Measurements from ENCODE around the gene CORIN.
"Not testable (repeated sequence)": the region's sequence is repeated elsewhere in the genome, so short reads cannot be mapped to it uniquely, and the experiment has no call there.

The CORIN gene

DNA sequence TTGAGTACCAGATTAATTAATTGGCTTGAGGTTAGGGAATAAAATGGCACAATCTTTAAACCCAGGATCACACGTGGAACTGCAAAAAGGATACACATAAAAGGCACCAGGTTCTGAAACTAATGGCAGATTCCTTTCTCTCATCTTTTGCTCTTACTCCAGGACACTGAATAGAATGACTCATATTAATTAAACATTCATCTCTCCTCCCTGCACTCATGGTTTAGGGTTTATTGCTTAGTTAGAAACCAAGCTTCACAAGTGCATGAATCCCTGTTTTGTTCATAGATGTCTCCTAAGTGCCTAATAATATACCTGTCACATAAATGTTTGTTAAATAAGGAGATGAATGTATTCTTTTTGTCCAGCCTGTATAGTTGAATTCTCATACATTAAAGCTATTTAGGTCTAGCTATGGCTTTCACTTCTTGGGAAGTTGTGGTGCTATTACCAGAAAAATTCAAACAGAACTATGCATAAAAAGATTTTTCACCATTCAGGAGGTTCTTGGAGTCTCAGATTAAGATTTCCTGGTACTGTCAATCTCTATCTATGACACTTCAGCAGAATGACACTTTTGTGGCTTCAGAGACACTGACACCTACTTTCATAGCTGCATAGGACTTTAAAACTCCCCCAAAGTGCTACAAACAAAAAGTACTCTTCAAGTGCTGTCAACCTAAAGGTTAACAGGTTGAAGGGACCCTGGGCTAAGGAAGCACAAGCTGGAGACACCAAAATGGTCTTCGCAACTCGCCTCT, 7.4 kb downstream of the CORIN start:
- DNase-seq, result no peak

DNA sequence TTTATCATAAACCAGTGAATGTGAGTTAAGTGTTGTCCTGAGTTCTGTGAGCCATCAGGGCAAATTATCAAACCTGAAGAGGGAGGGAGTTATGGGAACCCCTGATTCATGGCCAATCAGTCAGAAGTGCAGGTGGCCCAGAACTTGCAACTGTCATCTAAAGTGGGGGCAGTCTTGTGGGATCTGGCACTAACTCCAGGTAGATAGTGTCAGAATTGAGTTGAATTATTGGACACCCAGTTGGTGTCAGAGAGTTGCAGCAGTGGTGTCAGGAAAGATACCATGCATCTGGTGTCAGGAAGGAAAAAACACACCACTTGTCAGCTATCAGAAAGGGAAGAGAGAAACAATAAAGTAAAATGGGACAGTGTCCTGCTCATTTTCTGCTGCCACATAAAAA, 8.4 kb downstream of the CORIN start:
- no peak for DNase-seq

DNA sequence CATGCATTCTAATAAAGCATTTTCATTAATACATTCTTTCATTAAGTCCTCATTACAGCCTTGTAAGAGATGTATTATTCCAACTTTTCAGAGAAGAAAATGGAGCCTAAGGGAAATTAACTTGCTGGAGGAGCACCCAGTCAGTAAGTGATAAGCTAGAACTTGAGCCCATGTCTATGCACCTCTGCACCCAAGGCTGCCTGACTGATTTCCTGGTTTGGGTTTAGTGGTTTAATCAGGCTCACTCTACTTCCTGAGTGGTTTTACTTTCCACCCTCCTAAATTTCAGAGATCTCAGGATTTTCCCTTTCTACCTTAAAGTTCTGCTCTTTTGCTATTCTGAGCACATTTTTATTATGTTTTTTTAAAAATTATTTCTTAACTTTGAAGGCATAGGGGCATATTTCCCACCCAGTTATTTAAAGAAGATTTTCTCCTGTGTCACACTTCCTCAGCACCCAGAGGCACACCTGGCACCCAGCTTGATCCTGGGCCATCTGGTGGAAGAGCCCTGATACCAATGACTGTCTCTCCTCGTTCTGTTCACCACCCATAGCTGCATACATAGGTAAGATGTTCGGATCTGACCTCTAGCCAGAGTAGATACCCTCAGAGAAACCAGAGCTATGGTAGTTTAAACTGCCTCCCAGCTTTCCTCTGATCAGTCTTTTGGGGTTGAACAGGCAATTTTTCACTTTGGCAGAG, 10.4 kb downstream of the CORIN start:
- DNase-seq, result no peak

DNA sequence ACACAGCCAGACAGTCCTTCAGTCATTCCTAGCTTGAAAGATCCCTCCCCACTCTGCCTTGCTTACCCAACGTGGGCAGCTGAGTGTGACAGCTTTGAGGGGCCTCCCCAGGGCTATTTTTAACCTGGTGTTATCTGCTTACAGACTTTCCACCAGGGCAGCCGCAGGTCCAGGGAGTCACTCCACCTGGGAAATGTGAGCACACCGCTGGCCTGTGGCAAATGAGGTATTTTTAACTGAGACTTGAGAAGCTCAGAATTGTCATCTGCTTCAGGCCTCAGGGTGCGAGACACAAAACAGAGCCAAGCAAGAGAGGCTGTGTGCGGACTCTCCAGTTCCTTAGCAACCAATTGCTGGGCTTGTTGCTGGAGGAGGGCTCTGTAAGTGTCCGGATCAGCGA, 13.0 kb downstream of the CORIN start:
- no peak for DNase-seq

DNA sequence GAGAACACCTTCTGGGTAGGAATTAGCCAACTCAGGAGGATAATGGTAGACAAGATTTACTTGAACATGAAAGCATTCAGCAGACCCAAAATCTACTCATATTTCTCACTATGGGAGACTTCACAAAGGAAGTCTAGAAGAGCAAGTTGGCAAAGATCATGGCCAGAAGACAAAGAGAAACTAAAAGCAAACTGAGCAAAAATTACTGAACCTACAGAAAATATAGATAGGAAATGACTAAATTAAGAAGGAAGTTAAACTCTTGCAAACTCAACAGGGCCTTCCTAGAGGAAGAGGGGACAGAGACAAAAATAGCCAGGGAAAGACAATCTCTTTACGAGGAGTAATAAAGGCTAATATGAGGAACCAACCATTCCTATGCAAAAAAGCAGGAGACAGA, 18.7 kb downstream of the CORIN start:
- DNase-seq, result no peak

DNA sequence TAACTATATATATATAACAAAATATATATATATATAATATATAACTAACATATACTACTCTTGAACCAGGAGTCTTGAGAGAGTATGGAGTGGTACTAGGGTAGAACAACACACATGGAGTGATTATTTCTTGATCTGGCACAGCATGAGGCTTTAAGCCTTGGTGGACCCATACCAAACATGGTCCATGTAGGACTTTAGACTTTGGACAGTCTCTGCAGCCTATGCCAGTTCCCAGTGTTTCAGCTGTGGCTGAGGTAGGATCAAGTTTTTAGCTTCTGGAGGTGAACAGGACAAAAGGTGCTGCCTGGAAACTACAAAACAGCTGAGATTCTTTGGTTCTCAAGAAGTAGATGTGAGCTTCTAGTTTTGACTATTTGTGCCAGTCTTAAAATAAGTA, 20.6 kb downstream of the CORIN start:
- no peak for DNase-seq

DNA sequence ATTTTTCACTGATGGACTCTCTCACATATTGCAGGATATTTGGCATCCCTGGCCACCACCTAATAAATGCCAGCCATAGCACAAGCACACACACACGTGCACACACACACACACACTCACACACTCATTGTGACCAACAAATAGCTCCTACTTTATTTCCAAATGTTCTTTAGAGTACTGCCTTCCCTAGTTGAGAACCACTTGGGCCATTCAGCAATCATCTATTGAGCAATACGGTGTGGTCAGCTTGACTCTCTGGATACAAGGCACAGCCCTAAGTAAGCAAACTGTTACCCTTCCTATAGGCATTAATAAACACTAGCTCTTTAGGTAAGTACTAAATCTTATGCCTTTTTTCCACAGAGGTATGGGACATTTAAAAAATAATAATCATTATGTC, 21.1 kb downstream of the CORIN start:
- no peak for DNase-seq

DNA sequence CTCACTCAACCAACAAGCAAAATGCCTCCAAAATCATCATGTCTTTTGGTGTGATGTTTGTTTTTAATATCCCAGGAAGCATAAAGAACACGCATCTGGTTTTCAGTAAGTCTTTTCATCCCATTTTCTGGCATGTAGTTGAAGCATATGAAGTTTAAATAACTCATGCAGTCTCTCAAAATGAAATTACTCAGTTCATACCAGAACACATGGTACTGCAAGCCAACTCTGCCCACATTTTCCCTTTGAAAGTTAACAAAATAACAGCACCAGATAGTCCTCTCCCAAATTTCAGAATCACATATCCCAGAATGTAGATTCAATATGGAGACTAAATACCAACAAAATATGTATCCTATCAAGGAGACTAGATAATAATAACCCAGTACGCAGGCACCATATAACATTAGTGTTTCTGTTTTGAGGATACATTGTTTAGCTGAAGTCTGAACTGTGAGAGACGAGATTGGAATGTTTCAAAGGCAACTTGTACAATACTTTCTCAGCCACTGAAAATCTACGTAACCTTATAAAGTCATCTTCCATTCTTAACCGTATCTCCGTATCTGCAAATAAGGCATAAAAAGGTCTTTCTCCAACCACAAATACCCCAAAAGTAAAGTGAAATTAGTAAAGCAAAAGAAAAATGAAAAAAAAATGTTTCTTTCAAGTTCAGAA, 23.1 kb downstream of the CORIN start:
- no peak for DNase-seq

DNA sequence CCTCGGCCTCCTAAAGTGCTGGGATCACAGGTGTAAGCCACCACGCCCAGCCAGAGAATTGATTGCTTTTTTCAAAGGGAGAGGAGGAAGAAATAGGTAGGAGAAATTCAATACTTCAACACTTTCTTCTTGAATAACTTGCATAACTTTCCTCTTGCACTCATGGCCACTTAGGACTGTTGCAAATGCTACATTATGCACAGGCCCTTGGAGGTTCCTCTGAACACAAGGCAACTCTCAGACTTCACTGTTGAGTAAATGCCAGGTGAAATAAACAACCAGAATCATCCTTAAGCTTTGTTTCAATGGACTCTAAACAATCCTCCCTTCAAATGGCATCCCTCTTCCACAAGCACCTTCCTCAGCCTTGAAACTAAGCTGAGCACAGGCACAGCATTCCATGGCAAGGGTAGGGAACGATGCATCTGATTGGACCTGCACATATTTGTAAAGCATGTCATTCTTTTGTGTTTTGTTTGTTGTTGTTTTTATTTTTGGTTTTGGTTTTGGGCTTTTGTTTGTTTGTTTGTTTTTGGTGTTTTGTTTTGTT, 28.1 kb downstream of the CORIN start:
- no peak for DNase-seq

DNA sequence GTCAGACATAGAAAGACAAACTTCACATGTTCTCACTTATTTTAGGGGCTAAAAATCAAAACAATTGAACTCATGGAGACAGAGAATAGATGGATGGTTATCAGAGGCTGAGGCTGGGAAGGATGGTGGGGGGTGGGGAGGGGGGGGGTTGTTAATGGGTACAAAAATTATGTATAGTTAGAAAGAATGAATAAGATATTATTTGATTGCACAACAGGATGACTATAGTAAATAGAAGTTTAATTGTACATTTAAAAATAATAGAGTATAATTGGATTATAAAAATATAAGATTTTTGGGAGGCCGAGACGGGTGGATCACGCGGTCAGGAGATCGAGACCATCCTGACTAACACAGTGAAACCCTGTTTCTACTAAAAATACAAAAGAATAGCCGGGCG, 33.3 kb downstream of the CORIN start:
- no peak for DNase-seq

DNA sequence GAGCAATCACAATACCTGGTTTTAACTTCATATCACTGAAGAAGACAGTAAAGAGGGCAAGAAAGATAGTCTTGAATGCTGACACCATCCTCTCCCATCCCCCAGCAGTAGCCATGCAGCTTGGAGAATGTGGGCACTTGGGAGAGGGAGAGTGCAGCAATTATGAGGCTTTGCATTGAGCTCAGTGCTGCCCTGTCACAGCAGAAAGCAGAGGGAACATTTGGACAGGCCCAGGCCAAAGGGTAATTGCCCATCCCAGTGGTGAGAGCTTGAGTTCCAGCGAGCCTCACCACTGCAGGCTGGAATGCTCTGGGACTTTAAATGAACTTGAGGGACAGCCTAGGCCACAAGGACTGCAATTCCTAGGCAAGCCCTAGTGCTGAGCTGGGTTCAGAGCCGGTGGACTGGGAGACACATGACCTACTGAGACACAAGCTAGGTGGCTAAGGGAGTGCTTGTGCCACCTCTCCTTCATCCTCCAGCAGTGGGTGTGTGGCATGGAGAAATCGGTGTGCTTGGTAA, 36.3 kb downstream of the CORIN start:
- DNase-seq, result no peak

DNA sequence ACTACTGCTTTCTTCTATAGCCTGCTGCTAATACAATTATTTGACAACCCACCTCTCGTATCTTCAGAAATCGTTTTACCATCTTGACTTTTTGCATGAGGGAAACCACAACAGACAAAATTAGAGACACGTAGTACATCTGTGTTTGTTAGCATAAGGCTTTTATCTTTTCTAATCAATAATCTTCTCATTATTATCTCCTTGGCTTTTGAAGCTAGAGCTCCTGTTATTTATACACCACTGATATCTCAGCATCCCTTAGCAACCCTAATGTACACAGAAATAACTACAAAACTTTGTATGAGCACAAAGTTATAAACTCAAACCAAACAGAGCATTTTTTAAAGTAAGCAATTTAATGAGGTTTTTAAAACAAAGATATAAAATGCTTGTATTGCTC, 39.7 kb downstream of the CORIN start:
- no peak for DNase-seq

DNA sequence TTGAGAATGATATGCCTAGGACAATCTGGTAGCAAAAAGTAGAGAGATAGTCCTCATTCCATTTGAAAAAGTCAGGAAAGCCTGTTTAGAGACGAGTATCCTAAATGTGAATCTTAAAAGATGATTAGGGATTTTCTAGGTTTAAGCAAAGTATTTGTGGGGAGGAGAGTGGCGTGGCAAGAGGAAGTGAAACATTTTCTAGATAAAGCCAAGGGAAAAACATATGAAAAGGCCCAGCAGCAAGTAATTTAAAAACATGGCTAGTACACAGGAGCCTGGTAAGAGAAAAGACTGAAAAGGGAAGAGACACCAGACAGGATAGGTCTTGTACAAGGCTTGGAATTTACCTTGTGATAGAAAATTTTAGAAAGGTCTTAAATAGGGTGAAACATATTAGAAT, 45.9 kb downstream of the CORIN start:
- DNase-seq, result no peak

DNA sequence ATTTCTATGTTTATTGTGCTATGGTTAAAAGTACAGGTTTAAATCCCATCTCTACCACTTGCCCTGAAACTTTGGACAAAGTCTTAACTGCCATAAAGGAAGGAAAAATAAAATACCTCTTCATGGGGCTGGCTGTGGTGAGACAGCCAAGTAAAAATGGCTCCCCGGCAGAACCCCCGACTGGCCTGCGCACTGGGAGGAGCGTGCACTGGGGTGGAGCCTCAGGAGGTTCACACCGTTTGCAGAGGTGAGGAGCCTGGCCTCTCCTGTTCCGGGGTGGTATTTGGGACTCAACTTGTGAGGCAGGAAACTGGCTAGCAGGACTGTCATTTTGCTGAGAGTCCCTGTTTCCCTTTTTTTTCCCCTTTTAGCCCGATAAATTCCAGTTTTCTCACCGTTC, 47.8 kb downstream of the CORIN start:
- DNase-seq, result no peak

DNA sequence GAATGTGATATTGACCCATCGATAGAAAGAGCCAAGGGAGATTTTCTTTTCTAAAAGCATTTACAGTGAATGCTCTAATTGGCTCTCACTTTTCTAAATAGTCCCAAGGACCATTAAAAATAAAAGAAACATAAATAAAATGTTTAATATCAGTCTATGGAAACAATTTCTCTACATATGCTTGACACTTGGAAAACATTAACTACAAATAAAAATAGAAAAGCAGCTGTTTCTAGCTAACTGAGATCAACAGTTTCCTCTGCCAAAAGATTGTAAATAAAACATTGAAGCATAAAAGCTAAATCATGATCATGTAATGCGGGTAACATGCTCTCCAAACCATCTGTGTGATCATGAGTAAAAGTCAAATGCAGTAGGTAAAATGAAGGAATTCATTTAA, 49.7 kb downstream of the CORIN start:
- no peak for DNase-seq

DNA sequence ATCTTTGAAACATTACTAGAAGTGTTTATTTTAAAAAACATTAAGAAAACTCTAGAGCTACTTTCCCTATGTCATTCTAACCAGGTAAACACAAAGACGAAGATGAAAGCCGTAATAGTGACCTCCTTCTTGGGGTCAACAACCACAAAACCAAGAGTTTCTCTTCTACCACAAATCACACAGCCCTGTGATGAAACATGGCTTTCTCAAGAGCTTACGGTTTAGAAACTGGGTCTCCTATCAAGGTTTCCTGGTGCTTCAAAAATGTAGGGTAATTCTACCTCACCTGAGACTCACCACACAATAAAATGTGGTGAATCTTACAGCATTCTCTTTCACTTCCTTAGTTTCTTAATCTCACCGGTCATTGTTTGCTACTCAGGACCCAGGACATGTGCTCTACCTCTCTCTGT, 50.9 kb downstream of the CORIN start:
- no peak for DNase-seq

DNA sequence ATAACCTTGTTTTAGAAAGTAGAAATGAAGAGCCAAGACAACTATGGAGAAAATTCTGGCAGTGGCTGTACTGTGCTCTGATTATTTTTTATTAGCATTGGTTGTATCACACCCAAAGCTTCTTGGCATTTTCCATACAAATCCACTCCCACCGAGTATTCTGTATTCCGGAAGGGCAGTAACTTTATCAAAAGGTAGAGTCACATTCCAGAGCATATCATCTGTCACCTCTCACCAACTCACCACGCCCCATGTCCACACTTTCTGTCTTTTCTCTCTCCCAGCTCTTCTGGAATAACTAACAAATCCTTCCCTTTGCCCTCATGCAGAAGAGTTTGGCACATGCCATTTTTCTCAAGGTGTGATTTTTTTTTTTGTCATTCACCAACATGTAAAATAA, 52.7 kb downstream of the CORIN start:
- no peak for DNase-seq

DNA sequence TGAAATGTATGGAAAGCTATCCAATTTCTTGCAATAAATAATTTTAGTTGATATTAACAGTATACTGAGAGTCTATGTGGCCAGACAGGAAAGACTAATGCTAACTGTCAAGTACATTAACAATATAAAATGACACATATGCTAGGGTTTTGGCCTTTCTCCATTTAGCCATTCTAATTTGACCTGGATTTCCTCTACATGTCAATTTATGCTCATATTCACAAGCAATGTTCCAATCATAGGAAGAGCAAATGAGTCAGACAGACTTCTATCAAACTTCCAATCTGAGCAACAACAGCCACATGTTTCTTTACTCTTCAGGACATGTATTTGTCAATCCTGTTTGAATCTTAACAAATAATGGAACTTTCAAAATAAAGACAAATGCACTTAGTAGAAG, 53.6 kb downstream of the CORIN start:
- DNase-seq, result no peak

DNA sequence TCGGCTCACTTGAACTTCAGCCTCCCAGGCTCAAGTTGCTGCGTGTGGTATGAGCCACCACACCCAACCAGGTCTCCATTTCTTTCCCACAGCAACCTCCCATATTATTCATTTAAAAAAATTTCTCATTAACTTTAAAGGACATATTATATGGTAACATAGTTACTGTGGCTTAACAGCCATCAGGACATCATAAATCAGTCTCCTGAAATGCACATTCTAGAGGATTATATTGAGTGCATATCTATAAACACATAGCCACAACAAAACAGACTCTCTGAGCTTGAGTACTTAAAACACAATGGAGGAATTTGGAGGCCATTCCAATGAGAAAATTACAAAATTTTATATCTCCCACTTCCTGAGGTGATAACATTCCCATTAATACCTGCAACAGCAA, 61.5 kb downstream of the CORIN start:
- DNase-seq, result no peak

DNA sequence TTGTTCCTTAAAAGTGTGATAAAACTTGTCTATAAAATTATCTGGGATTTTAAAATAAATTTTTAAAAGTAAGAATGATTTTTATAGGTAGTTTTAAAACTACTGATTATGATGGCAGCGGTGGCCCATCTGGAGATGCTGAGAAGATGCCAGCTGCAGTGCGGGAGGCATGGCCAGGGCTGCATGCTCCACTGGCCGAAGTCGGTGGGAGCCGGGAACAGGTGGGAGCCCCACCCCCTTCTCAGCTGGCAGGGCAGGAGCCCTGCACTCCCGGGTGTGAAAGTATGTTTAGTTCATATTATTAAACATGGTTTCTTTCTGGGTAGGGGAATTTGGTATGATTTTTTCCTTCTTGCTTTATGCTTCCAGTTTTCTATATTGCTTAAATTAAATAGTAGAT, 63.8 kb downstream of the CORIN start:
- no peak for DNase-seq

DNA sequence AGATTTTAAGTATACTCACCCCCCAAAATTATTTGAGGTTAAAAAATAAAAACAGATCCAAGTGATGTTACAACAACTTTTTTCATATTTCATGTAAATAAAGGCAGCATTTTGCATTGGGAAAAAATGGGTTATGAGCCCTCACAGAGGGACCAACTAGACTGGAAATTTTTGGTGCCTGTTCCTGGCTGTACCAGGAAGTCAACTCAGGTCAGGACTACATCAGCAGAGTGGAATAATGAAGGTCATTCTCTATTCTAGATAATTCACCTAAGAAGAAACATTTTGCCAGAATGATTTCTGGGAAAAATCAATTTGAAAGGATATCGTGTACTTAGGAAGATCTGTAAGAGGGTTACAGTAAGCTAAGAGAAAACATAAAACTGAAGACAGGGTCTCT, 66.8 kb downstream of the CORIN start:
- no peak for DNase-seq

DNA sequence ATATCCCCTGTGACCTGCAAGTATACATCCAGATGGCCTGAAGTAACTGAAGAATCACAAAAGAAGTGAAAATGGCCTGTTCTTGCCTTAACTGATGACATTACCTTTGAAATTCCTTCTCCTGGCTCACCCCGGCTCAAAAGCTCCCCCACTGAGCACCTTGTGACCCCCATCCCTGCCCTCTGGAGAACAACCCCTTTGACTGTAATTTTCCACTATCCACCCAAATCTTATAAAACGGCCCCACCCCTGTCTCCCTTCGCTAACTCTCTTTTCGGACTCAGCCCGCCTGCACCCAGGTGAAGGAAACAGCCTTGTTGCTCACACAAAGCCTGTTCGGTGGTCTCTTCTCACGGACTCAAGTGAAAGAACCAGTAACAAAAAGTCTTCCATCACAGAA, 69.9 kb downstream of the CORIN start:
- not testable (repeated sequence) for DNase-seq

DNA sequence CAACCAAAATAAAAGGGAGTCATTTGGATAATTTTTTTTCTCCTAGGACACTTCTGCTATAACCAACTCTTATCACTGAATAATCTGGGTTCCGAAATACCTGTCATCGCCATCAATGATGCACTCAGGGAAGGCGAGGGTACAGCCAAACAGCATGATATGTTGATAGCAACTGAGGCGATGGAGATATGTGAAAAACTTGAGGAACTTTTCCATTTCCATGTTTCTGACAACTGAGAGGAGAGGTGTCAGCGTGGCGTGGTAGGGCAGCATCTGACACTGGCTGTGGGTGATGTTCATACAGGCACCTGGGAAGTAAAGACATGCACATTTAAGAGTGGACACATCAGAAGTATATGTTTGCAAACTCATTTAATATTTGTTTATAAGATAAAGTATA, 74.6 kb downstream of the CORIN start:
- DNase-seq, result no peak
